Measurements from ENCODE around the gene UNC13A. TPM values are rescaled to one million over a fixed set of nuclear protein-coding genes. Genes with fewer than 3 reads are reported as not detected.

UNC13A gene
- total RNA-seq, 1 experiment from 2014 or later, result 5.8 TPM

- H3K4me1 ChIP-seq (ENCODE audit: insufficient read depth, low read length, poor library complexity, severe bottlenecking), result peaks cover 17% of the 10 kb centered on the region
- H3K27ac ChIP-seq (ENCODE audit: low read depth, low read length, poor library complexity, severe bottlenecking), result no peak overlapping the region
- H3K36me3 ChIP-seq (ENCODE audit: insufficient read depth, low read length, poor library complexity, severe bottlenecking), result no peaks in the 10 kb centered on the region
- H3K9me3 ChIP-seq (ENCODE audit: low read depth, low read length, poor library complexity, severe bottlenecking), result no peaks in the 10 kb centered on the region
- ChIA-PET CTCF (interaction anchor here (1.0 kb wide), 1 partner anchor 81 kb away, joined by 3 read pairs; no protein-coding TSS in a partner anchor), POLR2A (ENCODE audit: low non-redundant PET) (no interaction called here)
- TF ChIP-seq EZH2 (IDR thresholded peaks at IDR 0.05; ENCODE audit: borderline replicate concordance, low read depth, low read length, poor library complexity, severe bottlenecking), result no peak
- no peak for TF ChIP-seq CTCF (conservative IDR thresholded peaks at IDR 0.05; ENCODE audit: low read depth, low read length)
- H3K4me3 ChIP-seq (ENCODE audit: low read depth, low read length, poor library complexity, severe bottlenecking), result peak overlapping the region; percentile 52
- intact Hi-C loops (cut with micrococcal nuclease; ENCODE audit: unreplicated experiment), result no loop called here
- BruUV-seq (replicated peaks), result no TSS peak
- DNase-seq (ENCODE audit: low spot score), result peak; percentile 33
- H3K27me3 ChIP-seq (replicated peaks; ENCODE audit: insufficient read depth, low read depth, low read length, poor library complexity), result no peaks in the 10 kb centered on the region
These were observed 855 bp downstream of the UNC13A start for GRCh38 chr19:17687141-17687856.

DNA sequence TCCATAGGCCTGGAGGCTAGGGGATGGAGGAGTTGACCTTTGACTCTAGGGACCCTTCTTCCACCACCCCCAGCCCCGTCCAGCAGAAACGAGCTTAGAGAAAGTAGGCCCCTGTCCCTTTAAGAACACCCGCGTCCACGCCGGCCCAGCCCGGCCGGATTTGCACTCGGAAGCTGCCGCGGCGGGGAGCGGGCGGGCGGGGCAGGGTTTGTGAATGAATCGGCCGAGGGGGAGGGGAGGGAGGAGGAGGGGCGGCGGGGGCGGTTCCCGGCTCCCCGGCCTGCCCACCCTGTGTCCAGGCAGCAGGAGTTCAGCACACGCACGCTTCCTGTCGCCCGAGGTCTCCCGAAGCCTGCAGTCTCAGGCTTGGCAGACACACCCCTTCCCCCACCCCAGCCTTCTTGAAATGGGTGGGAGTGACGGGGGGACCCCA lies 1.5 kb downstream of the UNC13A start:
- CTCF ChIA-PET, result interaction anchor here (1.0 kb wide), 1 partner anchor 81 kb away, joined by 3 read pairs; no protein-coding TSS in a partner anchor
- H3K36me3 ChIP-seq (ENCODE audit: insufficient read depth, low read length, poor library complexity, severe bottlenecking), result no peaks in the 10 kb centered on the region
- H3K27me3 ChIP-seq (replicated peaks; ENCODE audit: insufficient read depth, low read depth, low read length, poor library complexity), result no peaks in the 10 kb centered on the region
- intact Hi-C loops (cut with micrococcal nuclease; ENCODE audit: unreplicated experiment), result no loop called here
- no TSS peak for BruUV-seq (replicated peaks)
- peak overlapping the region; percentile 42 for H3K27ac ChIP-seq (ENCODE audit: low read depth, low read length, poor library complexity, severe bottlenecking)
- no peaks in the 10 kb centered on the region for H3K9me3 ChIP-seq (ENCODE audit: low read depth, low read length, poor library complexity, severe bottlenecking)
- POLR2A ChIA-PET (ENCODE audit: low non-redundant PET), result no interaction called here
- H3K4me3 ChIP-seq (ENCODE audit: low read depth, low read length, poor library complexity, severe bottlenecking), result peak overlapping the region; percentile 52
- H3K4me1 ChIP-seq (ENCODE audit: insufficient read depth, low read length, poor library complexity, severe bottlenecking), result peaks cover 17% of the 10 kb centered on the region
- DNase-seq (ENCODE audit: low spot score), result peak; percentile 76
- TF ChIP-seq CTCF (conservative IDR thresholded peaks at IDR 0.05; ENCODE audit: low read depth, low read length) (no peak), EZH2 (IDR thresholded peaks at IDR 0.05; ENCODE audit: borderline replicate concordance, low read depth, low read length, poor library complexity, severe bottlenecking) (no peak)

- H3K36me3 ChIP-seq (ENCODE audit: insufficient read depth, low read length, poor library complexity, severe bottlenecking), result no peaks in the 10 kb centered on the region
- peak; percentile 40 for DNase-seq (ENCODE audit: low spot score)
- BruUV-seq (replicated peaks), result no TSS peak
- H3K4me3 ChIP-seq (ENCODE audit: low read depth, low read length, poor library complexity, severe bottlenecking), result peak overlapping the region; percentile 52
- ChIA-PET POLR2A (ENCODE audit: low non-redundant PET) (no interaction called here), CTCF (no interaction called here)
- no peaks in the 10 kb centered on the region for H3K27me3 ChIP-seq (replicated peaks; ENCODE audit: insufficient read depth, low read depth, low read length, poor library complexity)
- peaks cover 17% of the 10 kb centered on the region for H3K4me1 ChIP-seq (ENCODE audit: insufficient read depth, low read length, poor library complexity, severe bottlenecking)
- no peaks in the 10 kb centered on the region for H3K9me3 ChIP-seq (ENCODE audit: low read depth, low read length, poor library complexity, severe bottlenecking)
- TF ChIP-seq CTCF (conservative IDR thresholded peaks at IDR 0.05; ENCODE audit: low read depth, low read length) (no peak), EZH2 (IDR thresholded peaks at IDR 0.05; ENCODE audit: borderline replicate concordance, low read depth, low read length, poor library complexity, severe bottlenecking) (no peak)
- intact Hi-C loops (cut with micrococcal nuclease; ENCODE audit: unreplicated experiment), result no loop called here
- peak overlapping the region; percentile 42 for H3K27ac ChIP-seq (ENCODE audit: low read depth, low read length, poor library complexity, severe bottlenecking)
These were observed 2.1 kb downstream of the UNC13A start for GRCh38 chr19:17686023-17686521.
